ENCODE measurements around the gene CACNA2D3.

CACNA2D3 gene

GRCh38 chr3:54827056-54827687 lies 704.8 kb downstream of the CACNA2D3 start:
- no peak for DNase-seq

- no peak for DNase-seq
Measured at GRCh38 chr3:54827776-54828175, 705.4 kb downstream of the CACNA2D3 start.

GRCh38 chr3:54830658-54831057 lies 708.3 kb downstream of the CACNA2D3 start:
- no peak for DNase-seq

GRCh38 chr3:54831112-54831511 lies 708.8 kb downstream of the CACNA2D3 start:
- DNase-seq = no peak

- no peak for DNase-seq
Measured at GRCh38 chr3:54832876-54833275, 710.5 kb downstream of the CACNA2D3 start.

- DNase-seq = no peak
Measured at GRCh38 chr3:54835701-54836100, 713.3 kb downstream of the CACNA2D3 start.

GRCh38 chr3:54836871-54837270 lies 714.5 kb downstream of the CACNA2D3 start:
- DNase-seq = no peak

- DNase-seq = no peak
Measured at GRCh38 chr3:54837964-54838363, 715.6 kb downstream of the CACNA2D3 start.

- DNase-seq = no peak
Measured at GRCh38 chr3:54841471-54841870, 719.1 kb downstream of the CACNA2D3 start.

- DNase-seq = no peak
Measured at GRCh38 chr3:54843352-54843751, 721.0 kb downstream of the CACNA2D3 start.

GRCh38 chr3:54844211-54844610 lies 721.9 kb downstream of the CACNA2D3 start:
- no peak for DNase-seq

GRCh38 chr3:54845011-54845410 lies 722.7 kb downstream of the CACNA2D3 start:
- no peak for DNase-seq

- no peak for DNase-seq
Measured at GRCh38 chr3:54845551-54845950, 723.2 kb downstream of the CACNA2D3 start.

GRCh38 chr3:54846119-54846518 lies 723.8 kb downstream of the CACNA2D3 start:
- DNase-seq = no peak

- DNase-seq = no peak
Measured at GRCh38 chr3:54847361-54847760, 725.0 kb downstream of the CACNA2D3 start.

- DNase-seq = no peak
Measured at GRCh38 chr3:54849360-54849759, 727.0 kb downstream of the CACNA2D3 start.

GRCh38 chr3:54850484-54851018 lies 728.2 kb downstream of the CACNA2D3 start:
- DNase-seq = no peak

- no peak for DNase-seq
Measured at GRCh38 chr3:54853573-54854404, 731.4 kb downstream of the CACNA2D3 start.

- DNase-seq = no peak
Measured at GRCh38 chr3:54856271-54856670, 733.9 kb downstream of the CACNA2D3 start.

- no peak for DNase-seq
Measured at GRCh38 chr3:54857343-54857742, 735.0 kb downstream of the CACNA2D3 start.

- DNase-seq = no peak
Measured at GRCh38 chr3:54858093-54858785, 735.9 kb downstream of the CACNA2D3 start.

GRCh38 chr3:54859184-54859583 lies 736.8 kb downstream of the CACNA2D3 start:
- DNase-seq = no peak

Data from central memory CD4-positive, alpha-beta T cell (primary cell).